Left renal pelvis (tissue), 4 donors: ENCODE results near the gene TSPYL1. TPM values are rescaled to one million over a fixed set of nuclear protein-coding genes. Genes with fewer than 3 reads are reported as not detected.

Experiments
- polyA plus RNA-seq, 4 donors: library from polyadenylated mRNA; unstranded; fragments of 120-200 nt; gene quantifications; one replicate each; pipeline ENCODE4 v1.2.1, GENCODE V29; 2013; ENCODE audit not compliant: insufficient read length in 4 of 4

The TSPYL1 gene
- polyA plus RNA-seq, 4 donors, result 80.9 to 108 (median 96.2) TPM

Other genes starting within 250 kb of the TSPYL1 start
- gene FRK, start 219.0 kb downstream of the TSPYL1 start, polyA plus RNA-seq, result 1 to 10 TPM in 3 of 4 donors, under 1 TPM in 1; 0.35 to 5.8 (median 5.1) TPM
- 10 to 100 TPM; 20.6 to 50.6 (median 45.5) TPM for gene NT5DC1, start 179.1 kb downstream of the TSPYL1 start, polyA plus RNA-seq
- gene COL10A1, start 153.8 kb downstream of the TSPYL1 start, polyA plus RNA-seq, result under 1 TPM; 0.34 to 0.95 (median 0.47) TPM
- 10 to 100 TPM; 53.9 to 63.1 (median 61.7) TPM for gene TSPYL4, start 25.9 kb downstream of the TSPYL1 start, polyA plus RNA-seq
- gene DSE, start 91.0 kb upstream of the TSPYL1 start, polyA plus RNA-seq, result 10 to 100 TPM; 39.7 to 50.8 (median 46.1) TPM
- gene CALHM6, start 181.4 kb upstream of the TSPYL1 start, polyA plus RNA-seq, result 1 to 10 TPM; 3.1 to 5.5 (median 5.0) TPM
- gene CALHM5, start 231.7 kb upstream of the TSPYL1 start, polyA plus RNA-seq, result 1 to 10 TPM in 3 of 4 donors, under 1 TPM in 1; 0.96 to 4.3 (median 2.3) TPM